GM12801 (cell line): Measurements from ENCODE around the gene TMCC2.

Experiments used
- TF ChIP-seq, protein P1 (sequence below): IDR thresholded peaks from one replicate; pipeline ENCODE4 v1.5.1; 2011; ENCODE audit warnings: control low read depth; ENCODE audit not compliant: insufficient read length; ENCODE audit errors: extremely low read depth

The TMCC2 gene

DNA sequence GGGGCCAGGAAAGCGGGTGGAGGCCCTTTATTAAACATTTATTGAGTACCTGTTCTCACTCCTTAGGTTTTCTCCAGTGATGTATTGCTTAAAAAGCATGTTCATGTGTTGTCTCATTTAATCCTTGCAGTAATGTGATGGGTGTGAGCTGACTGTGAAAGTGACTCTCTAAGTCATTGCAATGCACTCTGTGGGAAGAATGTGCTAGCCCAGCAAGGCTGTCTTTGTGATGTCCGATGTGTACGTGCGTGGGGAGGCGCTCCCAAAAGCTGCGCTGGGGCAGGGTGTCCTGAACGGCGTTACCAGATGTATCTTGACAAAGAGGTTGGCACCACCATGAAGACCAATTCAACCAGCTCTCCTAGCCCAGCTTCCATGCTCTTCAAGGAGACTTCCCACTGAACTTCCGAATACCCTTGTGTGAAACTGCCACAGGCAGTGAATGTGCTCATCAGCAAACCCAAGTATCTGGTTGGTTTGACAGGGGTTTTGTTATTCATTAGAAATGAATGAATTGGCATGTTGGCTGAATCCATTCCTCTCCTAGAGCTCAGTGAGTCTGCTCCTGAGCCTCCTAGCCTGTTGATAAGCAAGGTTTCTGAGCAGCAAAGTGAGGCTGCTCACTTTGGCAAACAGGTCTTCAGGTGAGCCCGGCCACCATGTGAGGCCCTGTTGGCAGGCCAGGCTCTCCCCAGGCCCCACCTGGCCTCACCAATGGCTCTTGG is 65.8 kb downstream of the TMCC2 start:
- TF ChIP-seq, protein P1, sequence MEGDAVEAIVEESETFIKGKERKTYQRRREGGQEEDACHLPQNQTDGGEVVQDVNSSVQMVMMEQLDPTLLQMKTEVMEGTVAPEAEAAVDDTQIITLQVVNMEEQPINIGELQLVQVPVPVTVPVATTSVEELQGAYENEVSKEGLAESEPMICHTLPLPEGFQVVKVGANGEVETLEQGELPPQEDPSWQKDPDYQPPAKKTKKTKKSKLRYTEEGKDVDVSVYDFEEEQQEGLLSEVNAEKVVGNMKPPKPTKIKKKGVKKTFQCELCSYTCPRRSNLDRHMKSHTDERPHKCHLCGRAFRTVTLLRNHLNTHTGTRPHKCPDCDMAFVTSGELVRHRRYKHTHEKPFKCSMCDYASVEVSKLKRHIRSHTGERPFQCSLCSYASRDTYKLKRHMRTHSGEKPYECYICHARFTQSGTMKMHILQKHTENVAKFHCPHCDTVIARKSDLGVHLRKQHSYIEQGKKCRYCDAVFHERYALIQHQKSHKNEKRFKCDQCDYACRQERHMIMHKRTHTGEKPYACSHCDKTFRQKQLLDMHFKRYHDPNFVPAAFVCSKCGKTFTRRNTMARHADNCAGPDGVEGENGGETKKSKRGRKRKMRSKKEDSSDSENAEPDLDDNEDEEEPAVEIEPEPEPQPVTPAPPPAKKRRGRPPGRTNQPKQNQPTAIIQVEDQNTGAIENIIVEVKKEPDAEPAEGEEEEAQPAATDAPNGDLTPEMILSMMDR = no peak

DNA sequence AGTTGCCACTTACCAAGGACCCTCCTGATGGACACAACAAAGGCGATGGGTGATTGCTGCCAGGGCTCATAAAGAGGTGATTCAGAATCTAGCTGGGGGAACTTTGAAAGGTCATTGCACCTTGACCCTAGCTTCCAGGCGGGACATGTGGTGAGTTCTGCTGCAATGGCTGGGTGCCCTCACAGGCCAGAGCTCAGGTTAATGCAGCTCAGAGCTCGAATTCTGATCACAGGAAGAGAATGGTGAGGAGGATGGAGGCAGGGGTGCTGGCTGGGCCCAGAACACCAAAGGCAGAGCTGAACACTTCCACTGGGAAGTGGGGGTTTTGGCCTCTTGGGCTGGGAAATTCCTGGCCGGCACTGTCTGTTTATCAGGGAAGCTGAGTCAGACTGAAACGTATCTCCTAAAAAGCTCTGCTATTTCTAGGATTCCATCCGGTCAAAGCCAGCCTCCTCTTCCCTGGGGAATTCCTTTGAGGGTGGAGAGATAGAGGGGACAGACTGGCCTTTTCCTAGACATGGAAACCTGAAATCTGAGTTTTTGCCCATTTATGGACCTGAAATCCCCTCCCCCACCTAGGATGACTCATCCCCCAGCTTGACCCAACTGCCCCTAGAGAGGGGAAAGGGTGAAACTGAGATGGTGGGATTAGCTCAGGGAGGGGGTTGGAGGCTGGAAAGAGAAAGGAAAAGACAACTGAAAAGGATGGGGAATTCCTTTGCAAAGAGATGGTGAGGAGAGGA is 66.6 kb downstream of the TMCC2 start:
- TF ChIP-seq, protein P1 = no peak

DNA sequence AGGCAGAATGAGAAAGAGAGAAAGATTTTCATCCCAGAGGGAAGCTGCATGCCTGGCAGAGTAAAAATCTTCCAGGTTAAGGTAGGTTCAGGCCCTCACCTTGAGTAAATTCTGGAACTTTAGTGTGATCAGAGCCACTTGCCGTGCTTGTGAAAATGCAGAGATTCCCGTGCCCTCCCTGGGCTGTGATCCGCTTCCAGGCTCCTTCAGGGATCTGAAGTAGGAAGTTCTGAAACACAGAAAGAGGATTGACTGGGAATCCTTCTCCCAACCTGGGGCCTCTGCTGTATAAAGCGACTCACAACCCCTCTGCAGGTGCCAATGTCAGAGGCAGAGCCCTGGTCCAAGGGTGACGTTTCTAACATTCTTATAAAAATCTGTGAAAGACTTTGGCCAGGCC is 67.2 kb downstream of the TMCC2 start:
- TF ChIP-seq, protein P1 = no peak

DNA sequence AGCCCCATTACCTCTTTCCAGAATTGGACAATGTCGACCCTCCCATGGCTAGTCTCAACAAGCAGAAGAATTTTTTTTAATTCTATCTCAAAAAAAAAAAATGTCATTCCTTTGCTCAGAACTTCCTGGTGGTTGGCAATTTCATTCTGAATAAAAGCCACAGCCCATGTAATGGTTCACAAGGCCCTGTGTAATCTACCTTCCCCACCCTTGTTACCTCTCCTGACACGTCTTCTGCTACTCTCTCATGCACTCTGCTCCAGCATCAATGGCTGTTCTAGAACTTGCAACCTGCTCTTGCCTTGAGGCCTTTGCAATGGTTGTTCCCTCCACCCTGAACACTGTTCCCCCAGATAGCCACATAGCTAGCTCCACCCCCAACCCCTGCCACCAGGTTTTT is 68.4 kb downstream of the TMCC2 start:
- TF ChIP-seq, protein P1 = no peak

DNA sequence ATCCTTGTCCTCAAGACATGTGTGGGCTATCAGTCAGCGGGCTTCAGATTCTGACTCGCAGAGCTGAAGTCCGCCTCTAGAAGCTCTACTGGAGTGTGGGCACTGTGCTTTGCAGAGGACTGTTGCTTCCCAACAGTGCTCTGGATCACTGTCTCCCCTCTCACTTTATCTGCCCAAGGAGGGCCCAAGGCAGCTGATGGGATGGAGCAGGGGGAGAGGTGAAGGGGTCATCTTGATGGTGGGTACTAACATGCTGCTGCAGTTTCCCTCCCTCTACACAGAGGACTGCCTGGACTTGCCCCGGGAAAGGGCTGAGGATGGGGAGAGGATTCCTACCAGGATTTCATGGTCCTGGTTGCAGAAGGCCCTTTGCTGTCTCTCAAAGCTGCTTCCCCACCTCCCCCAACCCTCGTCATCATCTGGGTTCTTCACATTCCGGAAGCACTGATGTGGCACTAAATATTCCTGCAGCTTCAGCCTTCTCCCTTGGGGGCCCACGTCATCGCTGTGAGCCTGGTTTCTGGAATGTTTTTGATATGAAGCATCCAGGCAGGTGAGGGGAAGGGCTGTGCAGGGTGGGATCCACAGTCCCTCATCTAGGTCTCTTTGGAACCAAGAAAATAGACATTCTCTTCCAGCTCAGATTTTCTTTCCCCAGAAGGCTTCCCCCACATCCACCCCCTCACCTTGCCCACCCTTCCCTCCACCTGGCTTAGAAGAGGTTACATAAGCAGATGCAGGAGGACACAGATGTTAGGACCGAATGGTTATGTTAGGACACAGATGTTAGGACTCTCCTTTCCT is 70.6 kb downstream of the TMCC2 start:
- TF ChIP-seq, protein P1 = no peak

DNA sequence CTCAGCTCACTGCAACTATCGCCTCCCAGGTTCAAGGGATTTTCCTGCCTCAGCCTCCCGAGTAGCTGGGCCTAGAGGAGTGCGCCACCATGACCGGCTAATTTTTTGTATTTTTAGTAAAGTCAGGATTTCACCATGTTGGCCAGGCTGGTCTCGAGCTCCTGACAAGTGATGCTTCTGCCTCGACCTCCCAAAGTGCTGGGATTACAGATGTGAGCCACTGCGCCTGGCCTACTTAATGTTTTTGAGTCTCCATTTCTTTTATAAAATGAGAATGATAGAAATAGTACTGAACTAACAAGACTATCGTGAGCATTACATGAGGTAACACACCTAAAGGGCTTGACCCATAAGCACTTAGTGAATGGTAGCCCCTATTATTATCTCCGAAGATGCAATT is 72.4 kb downstream of the TMCC2 start:
- TF ChIP-seq, protein P1 = no peak

DNA sequence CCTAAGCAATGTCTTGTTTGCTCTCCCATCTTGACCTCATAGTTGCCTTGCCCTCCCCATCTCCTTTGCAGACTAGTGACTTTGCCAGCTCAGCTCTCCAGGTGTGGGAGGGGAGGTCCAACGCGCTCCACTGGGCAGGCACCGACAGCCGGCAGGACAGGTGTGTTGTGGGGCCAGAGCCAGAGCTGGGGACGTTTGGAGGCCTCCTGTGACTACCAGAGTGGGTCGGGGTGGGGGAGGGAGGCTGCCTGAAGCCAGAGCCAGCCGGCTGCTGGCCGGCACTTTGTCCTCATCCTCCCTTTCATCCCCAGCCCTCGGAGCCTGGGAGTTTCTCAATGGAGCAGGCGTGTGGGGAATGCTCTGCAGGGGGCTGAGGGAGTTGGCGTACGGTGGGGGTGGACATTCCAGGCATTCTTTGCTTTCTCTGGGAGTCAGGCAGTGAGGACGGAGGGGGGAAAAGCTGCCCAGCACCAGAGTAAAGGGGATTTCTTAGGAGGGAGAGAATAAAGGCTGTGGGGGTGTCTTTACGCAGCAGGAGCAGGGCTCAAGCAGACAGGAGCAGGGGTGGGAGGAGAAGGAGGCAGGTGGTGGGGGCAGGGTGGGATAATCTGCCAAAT is 73.6 kb downstream of the TMCC2 start:
- TF ChIP-seq, protein P1 = no peak
